Naive thymus-derived CD8-positive, alpha-beta T cell (primary cell): ENCODE data around the gene TRIM62. TPM values are rescaled to one million over a fixed set of nuclear protein-coding genes. Genes with fewer than 3 reads are reported as not detected.

Experiments used
- ATAC-seq, 2 donors: fragments of 150-1000 bp; cut with Tn5 transposase in 1 of 2; sonication (Bioruptor Pico), chemical (Tn5 transposase) in 1 of 2; 1 replicate in 1 of 2; 2 replicates in 1 of 2; pipeline ENCODE4 v1.10.0; 2021; ENCODE audit warnings: mild to moderate bottlenecking in 2 of 2, moderate library complexity in 2 of 2
- POLR2A ChIA-PET: fragments of 350-600 bp; sonication (Branson Sonifier 250); formaldehyde crosslinking; loops from one replicate; lab custom pipeline; 2021; ENCODE audit warnings: antibody characterized with exemption; lab: Charles Lee
- DNase-seq, 10 donors: peaks; one replicate each; pipeline versions ENCODE4 v3.0.0 to v3.0.0-alpha.2; 2020 to 2022
- H3K27ac Mint-ChIP-seq, 10 donors: one replicate each; pipeline ENCODE4 v1.8.0; 2020 to 2022; ENCODE audit warnings: mild to moderate bottlenecking in 10 of 10, mixed read lengths in 10 of 10, moderate library complexity in 4 of 10, inconsistent platforms in 1 of 10
- H3K27me3 Mint-ChIP-seq, 5 donors: one replicate each; pipeline ENCODE4 v1.8.0; 2021 to 2022; ENCODE audit warnings: mixed read lengths in 5 of 5
- H3K36me3 Mint-ChIP-seq, 3 donors: one replicate each; pipeline ENCODE4 v1.8.0; 2020 to 2022; ENCODE audit warnings: mixed read lengths in 3 of 3, mild to moderate bottlenecking in 2 of 3, inconsistent platforms in 1 of 3
- H3K4me1 Mint-ChIP-seq, 4 donors: one replicate each; pipeline ENCODE4 v1.8.0; 2021 to 2022; ENCODE audit warnings: mixed read lengths in 4 of 4
- H3K4me3 Mint-ChIP-seq, 10 donors: one replicate each; pipeline ENCODE4 v1.8.0; 2020 to 2022; ENCODE audit warnings: mild to moderate bottlenecking in 10 of 10, mixed read lengths in 10 of 10, moderate library complexity in 6 of 10, inconsistent platforms in 1 of 10
- H3K9me3 Mint-ChIP-seq, 9 donors: one replicate each; pipeline ENCODE4 v1.8.0; 2020 to 2022; ENCODE audit warnings: mixed read lengths in 9 of 9, mild to moderate bottlenecking in 3 of 9, inconsistent platforms in 1 of 9, moderate library complexity in 1 of 9
- polyA plus RNA-seq, 3 donors: library from polyadenylated mRNA; unstranded; fragments of 300-500 nt; fragmentation: Illumina TruSeq; gene quantifications; one replicate each; pipeline ENCODE4 v1.2.3, GENCODE V29; 2021
- total RNA-seq, 8 experiments: library from RNA in 2 of 8; stranded (reverse) in 2 of 8; gene quantifications; one replicate each; pipeline ENCODE4 v1.2.3 and lab custom pipeline; 2021 to 2026

Gene TRIM62
- total and polyA plus RNA-seq, 5 experiments from 2014 or later = 2.7 to 17.6 (median 4.7) TPM

- no peak overlapping the region for H3K4me3 Mint-ChIP-seq
- DNase-seq (no peak), ATAC-seq (no peak)
- peaks cover 0 to 1% (median 0%) of the 10 kb centered on the region in 9 donors for H3K9me3 Mint-ChIP-seq
- no peak overlapping the region for H3K27ac Mint-ChIP-seq
- peaks cover 6 to 15% (median 8%) of the 10 kb centered on the region in 4 donors for H3K4me1 Mint-ChIP-seq
- H3K36me3 Mint-ChIP-seq = no peaks in the 10 kb centered on the region
- H3K27me3 Mint-ChIP-seq = peaks cover 6 to 29% (median 10%) of the 10 kb centered on the region in 5 donors
- POLR2A ChIA-PET = no interaction called here
Observed at GRCh38 chr1:33191731-33192275, 10.0 kb upstream of the TRIM62 start.

GRCh38 chr1:33190701-33191100 lies 8.9 kb upstream of the TRIM62 start:
- POLR2A ChIA-PET = no interaction called here
- peaks cover 0 to 3% (median 0%) of the 10 kb centered on the region in 9 donors for H3K9me3 Mint-ChIP-seq
- no peaks in the 10 kb centered on the region for H3K36me3 Mint-ChIP-seq
- H3K27ac Mint-ChIP-seq = peak overlapping the region in 4 of 10 donors; percentile 24 to 77 (median 40)
- no peak overlapping the region for H3K4me3 Mint-ChIP-seq
- H3K27me3 Mint-ChIP-seq = peaks cover 6 to 30% (median 10%) of the 10 kb centered on the region in 5 donors
- ATAC-seq (peak in 1 of 2 donors; percentile 50), DNase-seq (no peak)
- peaks cover 6 to 15% (median 8%) of the 10 kb centered on the region in 4 donors for H3K4me1 Mint-ChIP-seq

- H3K9me3 Mint-ChIP-seq = peaks cover 0 to 3% (median 0%) of the 10 kb centered on the region in 9 donors
- H3K4me3 Mint-ChIP-seq = no peak overlapping the region
- POLR2A ChIA-PET = no interaction called here
- H3K36me3 Mint-ChIP-seq = no peaks in the 10 kb centered on the region
- peaks cover 6 to 31% (median 8%) of the 10 kb centered on the region in 5 donors for H3K27me3 Mint-ChIP-seq
- ATAC-seq = no peak
- DNase-seq = no peak
- H3K27ac Mint-ChIP-seq = no peak overlapping the region
- H3K4me1 Mint-ChIP-seq = peaks cover 6 to 15% (median 8%) of the 10 kb centered on the region in 4 donors
Observed at GRCh38 chr1:33188572-33189275, 6.9 kb upstream of the TRIM62 start.

- Mint-ChIP-seq H3K36me3 (no peaks in the 10 kb centered on the region), H3K27me3 (peaks cover 0 to 18% (median 5%) of the 10 kb centered on the region in 5 donors), H3K4me1 (peaks cover 12 to 24% (median 16%) of the 10 kb centered on the region in 4 donors), H3K4me3 (no peak overlapping the region), H3K9me3 (peaks cover 0 to 3% (median 0%) of the 10 kb centered on the region in 9 donors), H3K27ac (no peak overlapping the region)
- POLR2A ChIA-PET = interaction anchor here (1.0 kb wide), 1 partner anchor 14 kb away, joined by 3 read pairs; no protein-coding TSS in a partner anchor
- DNase-seq = no peak
- no peak for ATAC-seq
Observed at GRCh38 chr1:33186936-33187335, 5.1 kb upstream of the TRIM62 start.

- H3K27me3 Mint-ChIP-seq = peaks cover 0 to 10% (median 4%) of the 10 kb centered on the region in 5 donors
- H3K9me3 Mint-ChIP-seq = peaks cover 0 to 3% (median 0%) of the 10 kb centered on the region in 9 donors
- H3K4me1 Mint-ChIP-seq = peaks cover 8 to 22% (median 12%) of the 10 kb centered on the region in 4 donors
- ATAC-seq (no peak), DNase-seq (no peak)
- no peaks in the 10 kb centered on the region for H3K36me3 Mint-ChIP-seq
- POLR2A ChIA-PET = no interaction called here
- H3K4me3 Mint-ChIP-seq = no peak overlapping the region
- H3K27ac Mint-ChIP-seq = peak overlapping the region in 1 of 10 donors; percentile 26
Observed at GRCh38 chr1:33185541-33185940, 3.7 kb upstream of the TRIM62 start.

- H3K4me3 Mint-ChIP-seq = peak overlapping the region; percentile 8 to 93 (median 76)
Observed at GRCh38 chr1:33183306-33183705, 1.5 kb upstream of the TRIM62 start.

GRCh38 chr1:33182896-33183295 lies 1.1 kb upstream of the TRIM62 start:
- POLR2A ChIA-PET = interaction anchor here (1.0 to 3.0 kb wide), 2 partner anchors 55 to 72 kb away, joined by 3 to 34 read pairs; no protein-coding TSS in a partner anchor
- ATAC-seq (no peak), DNase-seq (peak in 1 of 10 donors; percentile 5)
- Mint-ChIP-seq H3K4me1 (peaks cover 21 to 41% (median 24%) of the 10 kb centered on the region in 4 donors), H3K4me3 (peak overlapping the region; percentile 67 to 93 (median 81)), H3K36me3 (no peaks in the 10 kb centered on the region), H3K9me3 (peaks cover 0 to 3% (median 0%) of the 10 kb centered on the region in 9 donors), H3K27ac (peak overlapping the region in 3 of 10 donors; percentile 53 to 86 (median 77)), H3K27me3 (peaks cover 0 to 10% (median 4%) of the 10 kb centered on the region in 5 donors)

More at GRCh38 chr1:33183306-33183705, 1.5 kb upstream of the TRIM62 start:
- peaks cover 21 to 38% (median 22%) of the 10 kb centered on the region in 4 donors for H3K4me1 Mint-ChIP-seq
- H3K36me3 Mint-ChIP-seq = no peaks in the 10 kb centered on the region
- no peak overlapping the region for H3K27ac Mint-ChIP-seq
- POLR2A ChIA-PET = interaction anchor here (1.0 to 3.0 kb wide), 2 partner anchors 56 to 72 kb away, joined by 3 to 34 read pairs; no protein-coding TSS in a partner anchor
- ATAC-seq = no peak
- peaks cover 0 to 10% (median 4%) of the 10 kb centered on the region in 5 donors for H3K27me3 Mint-ChIP-seq
- no peak for DNase-seq
- H3K9me3 Mint-ChIP-seq = peaks cover 0 to 3% (median 0%) of the 10 kb centered on the region in 9 donors

GRCh38 chr1:33182401-33182841 lies 578 bp upstream of the TRIM62 start:
- Mint-ChIP-seq H3K4me3 (peak overlapping the region; percentile 67 to 93 (median 81)), H3K36me3 (no peaks in the 10 kb centered on the region), H3K27me3 (peaks cover 0 to 10% (median 4%) of the 10 kb centered on the region in 5 donors), H3K27ac (peak overlapping the region in 6 of 10 donors; percentile 12 to 86 (median 50)), H3K4me1 (peaks cover 21 to 41% (median 25%) of the 10 kb centered on the region in 4 donors), H3K9me3 (peaks cover 0 to 3% (median 0%) of the 10 kb centered on the region in 9 donors)
- POLR2A ChIA-PET = interaction anchor here (1.0 to 3.0 kb wide), 3 partner anchors 55 to 75 kb away, joined by 3 to 34 read pairs (median 3); no protein-coding TSS in a partner anchor
- ATAC-seq (no peak), DNase-seq (peak in 1 of 10 donors; percentile 12)

GRCh38 chr1:33180911-33181890 lies 642 bp downstream of the TRIM62 start:
- peaks cover 0 to under 1% (median 0%) of the 10 kb centered on the region in 3 donors for H3K36me3 Mint-ChIP-seq
- H3K9me3 Mint-ChIP-seq = no peaks in the 10 kb centered on the region
- peak; percentile 43 to 87 (median 70) for DNase-seq
- peak overlapping the region in 8 of 10 donors; percentile 32 to 94 (median 82) for H3K27ac Mint-ChIP-seq
- H3K4me1 Mint-ChIP-seq = peaks cover 21 to 41% (median 26%) of the 10 kb centered on the region in 4 donors
- H3K4me3 Mint-ChIP-seq = peak overlapping the region; percentile 83 to 93 (median 88)
- ATAC-seq = peak; percentile 78 to 80
- POLR2A ChIA-PET = interaction anchor here (0.6 to 3.0 kb wide), 10 partner anchors 8 to 530 kb away, joined by 3 to 34 read pairs (median 4); partner anchors contain the start of genes AZIN2, RBBP4 and ZBTB8OS
- peaks cover 0 to 10% (median 4%) of the 10 kb centered on the region in 5 donors for H3K27me3 Mint-ChIP-seq

- Mint-ChIP-seq H3K4me3 (peak overlapping the region; percentile 72 to 93 (median 88)), H3K4me1 (peaks cover 21 to 41% (median 26%) of the 10 kb centered on the region in 4 donors), H3K9me3 (no peaks in the 10 kb centered on the region), H3K36me3 (peaks cover 0 to 9% (median 0%) of the 10 kb centered on the region in 3 donors), H3K27me3 (peaks cover 0 to 5% (median 1%) of the 10 kb centered on the region in 5 donors), H3K27ac (peak overlapping the region; percentile 40 to 86 (median 72))
- DNase-seq (peak in 1 of 10 donors; percentile 46), ATAC-seq (peak in 1 of 2 donors; percentile 13)
- POLR2A ChIA-PET = interaction anchor here (0.5 to 3.0 kb wide), 8 partner anchors 7 to 1123 kb away, joined by 3 to 34 read pairs (median 4); partner anchors contain the start of genes AZIN2, RBBP4 and ZBTB8OS
Observed at GRCh38 chr1:33180226-33180910, 1.5 kb downstream of the TRIM62 start.
